ENCODE results near the gene NOS1AP. TPM values are rescaled to one million over a fixed set of nuclear protein-coding genes. Genes with fewer than 3 reads are reported as not detected.

Gene NOS1AP
- total RNA-seq, 4 donors from 2014 or later: 0.99 to 9.0 (median 4.0) TPM

DNA sequence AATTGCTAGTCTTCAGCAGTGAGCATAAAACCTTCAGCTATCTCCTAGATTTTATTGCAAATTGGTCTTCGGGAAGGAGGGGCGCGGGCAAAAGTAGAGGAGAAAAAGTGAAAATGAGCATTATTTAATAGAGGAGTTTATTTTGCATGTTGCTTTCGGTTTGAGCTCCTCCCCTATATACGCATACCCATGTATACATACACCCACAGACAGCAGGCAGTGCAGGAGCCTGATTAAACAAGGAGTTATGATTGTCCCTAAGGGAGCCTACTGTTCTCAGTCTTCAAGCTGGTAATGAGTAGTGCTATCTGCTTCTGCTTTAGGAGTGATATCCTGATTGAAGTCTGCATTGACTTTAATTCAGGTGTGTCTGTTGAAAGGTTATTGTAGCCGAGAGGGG lies 173.3 kb downstream of the NOS1AP start:
- no peak overlapping the region for H3K4me3 ChIP-seq
- no peak for DNase-seq (ENCODE audit: extremely low spot score)
- intact Hi-C loops (cut with DNase I): no loop called here
- no peaks in the 10 kb centered on the region for H3K9me3 ChIP-seq
- 98% methylated on average over 6 of the region's 6 CpGs for WGBS
- peaks cover 0 to 8% (median 0%) of the 10 kb centered on the region in 4 donors for H3K4me1 ChIP-seq
- no peaks in the 10 kb centered on the region for H3K36me3 ChIP-seq
- no peak overlapping the region for H3K27ac ChIP-seq (replicated peaks in 1 of 4)
- no peaks in the 10 kb centered on the region for H3K27me3 ChIP-seq
- TF ChIP-seq POLR2AphosphoS5 (IDR thresholded peaks at IDR 0.05) (no peak), POLR2A (IDR thresholded peaks at IDR 0.05; ENCODE audit: low read depth) (no peak), EP300 (IDR thresholded peaks at IDR 0.05) (no peak)

DNA sequence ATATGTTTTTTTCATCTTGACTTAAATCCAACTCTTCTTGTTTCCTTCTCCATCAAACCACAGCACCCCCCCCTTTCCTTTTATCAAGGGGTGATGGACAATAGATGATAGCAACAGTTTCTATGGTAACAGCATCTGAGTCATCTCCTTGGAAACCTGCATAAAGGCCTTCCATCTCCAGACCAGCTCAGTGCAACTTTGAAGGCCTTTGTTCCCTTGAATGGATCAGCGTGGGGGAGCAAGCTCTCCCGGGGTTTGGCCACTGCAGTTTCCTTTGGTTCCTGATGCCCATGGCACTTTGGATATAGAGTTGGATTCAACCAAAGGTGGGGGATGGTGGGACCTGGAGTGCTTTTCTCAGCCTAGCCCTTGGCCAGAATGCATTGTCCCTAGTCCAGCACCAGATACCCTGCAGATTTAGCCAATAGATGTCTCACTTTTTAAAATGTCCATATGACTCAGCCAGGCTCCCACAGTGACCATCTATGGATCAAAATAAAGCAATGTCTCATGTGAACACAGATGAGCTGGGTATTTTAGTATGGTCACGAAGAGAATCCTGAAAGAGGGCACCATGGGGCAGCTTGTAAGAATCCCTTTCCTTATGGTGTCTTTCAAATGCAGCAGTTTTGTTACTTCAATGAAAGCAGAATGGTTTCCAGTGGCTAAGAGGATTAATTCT lies 179.5 kb downstream of the NOS1AP start:
- H3K4me1 ChIP-seq: peaks cover 0 to 8% (median 0%) of the 10 kb centered on the region in 4 donors
- intact Hi-C loops (cut with DNase I): no loop called here
- no peak overlapping the region for H3K27ac ChIP-seq (replicated peaks in 1 of 4)
- H3K4me3 ChIP-seq: no peak overlapping the region
- no peaks in the 10 kb centered on the region for H3K9me3 ChIP-seq
- no peaks in the 10 kb centered on the region for H3K36me3 ChIP-seq
- no peak for DNase-seq (ENCODE audit: extremely low spot score)
- WGBS: 83% methylated on average over 3 of the region's 3 CpGs
- no peak for TF ChIP-seq POLR2AphosphoS5 (IDR thresholded peaks at IDR 0.05)
- TF ChIP-seq, protein P1, sequence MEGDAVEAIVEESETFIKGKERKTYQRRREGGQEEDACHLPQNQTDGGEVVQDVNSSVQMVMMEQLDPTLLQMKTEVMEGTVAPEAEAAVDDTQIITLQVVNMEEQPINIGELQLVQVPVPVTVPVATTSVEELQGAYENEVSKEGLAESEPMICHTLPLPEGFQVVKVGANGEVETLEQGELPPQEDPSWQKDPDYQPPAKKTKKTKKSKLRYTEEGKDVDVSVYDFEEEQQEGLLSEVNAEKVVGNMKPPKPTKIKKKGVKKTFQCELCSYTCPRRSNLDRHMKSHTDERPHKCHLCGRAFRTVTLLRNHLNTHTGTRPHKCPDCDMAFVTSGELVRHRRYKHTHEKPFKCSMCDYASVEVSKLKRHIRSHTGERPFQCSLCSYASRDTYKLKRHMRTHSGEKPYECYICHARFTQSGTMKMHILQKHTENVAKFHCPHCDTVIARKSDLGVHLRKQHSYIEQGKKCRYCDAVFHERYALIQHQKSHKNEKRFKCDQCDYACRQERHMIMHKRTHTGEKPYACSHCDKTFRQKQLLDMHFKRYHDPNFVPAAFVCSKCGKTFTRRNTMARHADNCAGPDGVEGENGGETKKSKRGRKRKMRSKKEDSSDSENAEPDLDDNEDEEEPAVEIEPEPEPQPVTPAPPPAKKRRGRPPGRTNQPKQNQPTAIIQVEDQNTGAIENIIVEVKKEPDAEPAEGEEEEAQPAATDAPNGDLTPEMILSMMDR (IDR thresholded peaks at IDR 0.05): no peak
- TF ChIP-seq POLR2A (IDR thresholded peaks at IDR 0.05; ENCODE audit: low read depth): no peak
- TF ChIP-seq EP300 (IDR thresholded peaks at IDR 0.05): no peak
- no peaks in the 10 kb centered on the region for H3K27me3 ChIP-seq

DNA sequence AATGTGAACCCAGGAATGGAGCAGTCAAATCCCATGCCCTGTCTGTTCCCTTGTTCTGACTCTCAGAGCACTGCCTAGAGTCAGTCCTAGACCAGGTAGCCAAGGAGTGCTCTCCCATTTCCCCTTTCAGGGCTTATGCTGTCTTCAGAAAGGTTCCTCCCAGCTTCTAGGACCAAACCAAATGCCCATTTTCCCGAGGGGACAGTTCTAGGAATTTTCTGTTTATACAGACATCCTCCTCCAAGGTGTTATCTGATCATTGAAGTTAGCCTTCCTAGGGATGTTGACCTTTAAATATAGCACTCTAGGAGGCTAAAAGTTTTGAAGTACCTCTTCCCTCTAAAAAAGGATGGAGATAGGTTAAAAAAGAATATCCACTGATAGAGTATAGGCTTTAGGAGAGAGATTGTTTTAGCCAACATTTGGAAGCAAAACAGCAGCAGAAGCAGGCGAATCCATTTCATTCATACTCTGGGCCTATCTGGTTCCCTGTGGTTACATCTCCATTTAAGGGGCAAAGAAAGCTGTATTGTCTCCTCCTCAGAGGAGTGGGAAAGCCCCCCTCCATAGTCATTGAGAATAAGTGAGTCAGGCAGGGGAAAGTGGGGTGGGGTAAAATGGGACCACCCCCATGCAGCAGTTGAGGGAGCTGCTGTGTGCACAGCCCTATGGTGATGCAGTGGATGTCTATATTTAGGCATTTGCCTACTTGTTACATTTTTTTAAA lies 180.7 kb downstream of the NOS1AP start:
- WGBS: 67% methylated on average over 2 of the region's 2 CpGs
- no peaks in the 10 kb centered on the region for H3K27me3 ChIP-seq
- no peak overlapping the region for H3K4me3 ChIP-seq
- DNase-seq (ENCODE audit: extremely low spot score): no peak
- intact Hi-C loops (cut with DNase I): no loop called here
- TF ChIP-seq POLR2A (IDR thresholded peaks at IDR 0.05; ENCODE audit: low read depth) (no peak), EP300 (IDR thresholded peaks at IDR 0.05) (no peak), POLR2AphosphoS5 (IDR thresholded peaks at IDR 0.05) (no peak)
- peaks cover 0 to 12% (median 0%) of the 10 kb centered on the region in 4 donors for H3K4me1 ChIP-seq
- H3K27ac ChIP-seq (replicated peaks in 1 of 4): no peak overlapping the region
- no peaks in the 10 kb centered on the region for H3K36me3 ChIP-seq
- no peaks in the 10 kb centered on the region for H3K9me3 ChIP-seq

DNA sequence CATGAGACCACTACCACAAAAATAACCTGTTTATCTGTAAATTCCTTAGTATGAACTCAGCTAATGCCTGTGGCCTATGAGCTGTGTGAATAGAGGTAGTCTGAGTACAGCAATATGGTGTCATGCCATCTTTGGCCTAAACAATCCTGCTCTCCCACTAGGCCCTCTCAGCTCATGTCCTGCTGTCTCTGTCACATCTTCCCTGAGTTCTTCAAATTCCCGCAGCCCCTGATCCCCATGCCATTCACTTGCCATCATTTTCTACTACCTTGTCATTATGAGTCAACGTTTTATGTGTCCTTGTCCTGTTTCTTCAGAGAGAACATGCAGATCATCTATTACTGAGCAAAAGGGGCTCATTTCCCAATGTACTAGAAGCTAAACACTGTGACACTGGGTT lies 181.6 kb downstream of the NOS1AP start:
- no peaks in the 10 kb centered on the region for H3K9me3 ChIP-seq
- no peak for DNase-seq (ENCODE audit: extremely low spot score)
- no peak for TF ChIP-seq EP300 (IDR thresholded peaks at IDR 0.05)
- no peak for TF ChIP-seq POLR2AphosphoS5 (IDR thresholded peaks at IDR 0.05)
- TF ChIP-seq, protein P1 (IDR thresholded peaks at IDR 0.05): no peak
- no peak for TF ChIP-seq POLR2A (IDR thresholded peaks at IDR 0.05; ENCODE audit: low read depth)
- H3K27me3 ChIP-seq: no peaks in the 10 kb centered on the region
- no peak overlapping the region for H3K4me3 ChIP-seq
- H3K36me3 ChIP-seq: no peaks in the 10 kb centered on the region
- 95% methylated on average over 2 of the region's 2 CpGs for WGBS
- H3K27ac ChIP-seq (replicated peaks in 1 of 4): no peak overlapping the region
- intact Hi-C loops (cut with DNase I): no loop called here
- H3K4me1 ChIP-seq: peaks cover 0 to 21% (median 7%) of the 10 kb centered on the region in 4 donors

DNA sequence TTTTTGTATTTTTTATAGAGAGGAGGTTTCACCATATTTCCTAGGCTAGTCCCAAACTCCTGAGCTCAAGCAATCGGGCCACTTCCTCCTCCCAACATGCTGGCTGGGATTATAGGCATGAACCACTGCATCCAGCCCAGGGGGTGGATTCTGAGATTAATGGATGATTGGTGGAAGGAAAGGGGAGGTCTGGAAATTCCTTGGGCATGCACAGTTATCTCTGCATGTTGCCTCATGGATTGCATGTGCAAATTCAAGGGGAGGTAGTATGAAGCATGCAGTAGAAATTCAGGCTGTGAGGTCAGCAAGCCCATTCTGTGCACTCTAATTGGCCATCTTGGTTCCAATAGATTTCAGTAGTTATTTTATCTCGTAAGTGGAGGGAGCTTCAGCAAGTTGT lies 182.7 kb downstream of the NOS1AP start:
- Histone ChIP-seq H3K9me3 (no peaks in the 10 kb centered on the region), H3K27ac (replicated peaks in 1 of 4) (no peak overlapping the region), H3K4me3 (no peak overlapping the region), H3K27me3 (no peaks in the 10 kb centered on the region), H3K36me3 (no peaks in the 10 kb centered on the region), H3K4me1 (peaks cover 0 to 26% (median 14%) of the 10 kb centered on the region in 4 donors)
- no peak for TF ChIP-seq POLR2AphosphoS5 (IDR thresholded peaks at IDR 0.05)
- TF ChIP-seq, protein P1 (IDR thresholded peaks at IDR 0.05): no peak
- TF ChIP-seq EP300 (IDR thresholded peaks at IDR 0.05): no peak
- no peak for TF ChIP-seq POLR2A (IDR thresholded peaks at IDR 0.05; ENCODE audit: low read depth)
- no peak for DNase-seq (ENCODE audit: extremely low spot score)
- 92% methylated on average over 2 of the region's 2 CpGs for WGBS
- intact Hi-C loops (cut with DNase I): no loop called here

All from esophagus muscularis mucosa (tissue), 4 donors.